Vagina (tissue), 2 donors: Measurements from ENCODE around the gene C1QTNF1. TPM values are rescaled to one million over a fixed set of nuclear protein-coding genes. Genes with fewer than 3 reads are reported as not detected.

Source experiments
- DNase-seq, 2 donors: peaks; one replicate each; pipeline ENCODE4 v3.0.0-alpha.2; 2017; ENCODE audit errors: extremely low spot score in 2 of 2
- H3K27ac ChIP-seq: fragments of 200-600 bp; sonication (generic); one replicate; pipeline ENCODE4 v1.5.1; 2019
- H3K27me3 ChIP-seq: fragments of 200-600 bp; sonication (generic); one replicate; pipeline ENCODE4 v1.5.1; 2019
- H3K36me3 ChIP-seq, 2 donors: fragments of 200-600 bp; sonication (generic); one replicate each; pipeline ENCODE4 v1.5.1; 2017 to 2019
- H3K4me1 ChIP-seq: fragments of 200-600 bp; sonication (generic); one replicate; pipeline ENCODE4 v1.5.1; 2019
- H3K4me3 ChIP-seq, 2 donors: fragments of 200-600 bp; sonication (generic); 1 replicate in 1 of 2; 2 replicates in 1 of 2; pipeline ENCODE4 v1.5.1; 2016 to 2019
- H3K9me3 ChIP-seq: fragments of 200-600 bp; sonication (generic); one replicate; pipeline ENCODE4 v1.5.1; 2019
- CTCF ChIP-seq, 3 experiments: fragments of 450-650 bp in 2 of 3; fragments of 200-600 bp in 1 of 3; sonication (generic) in 1 of 3; IDR thresholded peaks; one replicate each; pipeline ENCODE4 v1.5.1; 2017 to 2019; ENCODE audit warnings: antibody characterized with exemption in 3 of 3, mild to moderate bottlenecking in 2 of 3, moderate library complexity in 2 of 3
- POLR2A ChIP-seq, 2 donors: fragments of 450-650 bp; IDR thresholded peaks; one replicate each; pipeline ENCODE4 v1.6.1; 2017; ENCODE audit warnings: antibody characterized with exemption in 2 of 2, mild to moderate bottlenecking in 2 of 2, moderate library complexity in 2 of 2
- POLR2AphosphoS5 ChIP-seq, 2 donors: sonication (generic); formaldehyde crosslinking; IDR thresholded peaks; one replicate each; pipeline ENCODE4 v1.9.0; 2017; ENCODE audit warnings: antibody characterized with exemption in 2 of 2, mild to moderate bottlenecking in 2 of 2, low read depth in 1 of 2; ENCODE audit not compliant: insufficient read depth in 1 of 2
- intact Hi-C: fragments of 100-400 bp; cut with DNase I; formaldehyde crosslinking; loops from one replicate; pipeline ENCODE4 v1.15.1; 2023
- total RNA-seq: library from RNA; depleted of rRNA; stranded (reverse); fragments of >200 nt; gene quantifications from one replicate; pipeline ENCODE4 v1.2.3, GENCODE V29; 2016

Gene C1QTNF1
- total RNA-seq, 1 donor from 2014 or later = 30.7 TPM

GRCh38 chr17:79080761-79081290, 56.9 kb downstream of the C1QTNF1 start:
- no peak for TF ChIP-seq CTCF (IDR thresholded peaks at IDR 0.05)
- TF ChIP-seq POLR2A (IDR thresholded peaks at IDR 0.05) = no peak
- TF ChIP-seq POLR2AphosphoS5 (IDR thresholded peaks at IDR 0.05; ENCODE audit: insufficient read depth in 1 of 2, low read depth in 1 of 2) = no peak
- peaks cover 6% of the 10 kb centered on the region for H3K4me1 ChIP-seq
- no peak overlapping the region for H3K4me3 ChIP-seq
- intact Hi-C loops = loop anchor here (5.0 kb wide), 1 partner anchor 34 kb away; no protein-coding TSS in a partner anchor
- DNase-seq = no peak
- peaks cover 0 to 49% of the 10 kb centered on the region in 2 donors for H3K36me3 ChIP-seq
- no peak overlapping the region for H3K27ac ChIP-seq
- H3K27me3 ChIP-seq = no peaks in the 10 kb centered on the region
- H3K9me3 ChIP-seq = no peaks in the 10 kb centered on the region

GRCh38 chr17:79081571-79082276, 57.8 kb downstream of the C1QTNF1 start:
- Histone ChIP-seq H3K4me3 (no peak overlapping the region), H3K27ac (no peak overlapping the region), H3K4me1 (no peaks in the 10 kb centered on the region), H3K27me3 (no peaks in the 10 kb centered on the region), H3K9me3 (no peaks in the 10 kb centered on the region), H3K36me3 (peaks cover 0 to 58% of the 10 kb centered on the region in 2 donors)
- no peak for DNase-seq
- intact Hi-C loops = loop anchor here (5.0 kb wide), 1 partner anchor 34 kb away; no protein-coding TSS in a partner anchor
- TF ChIP-seq POLR2AphosphoS5 (IDR thresholded peaks at IDR 0.05; ENCODE audit: insufficient read depth in 1 of 2, low read depth in 1 of 2) = no peak
- TF ChIP-seq POLR2A (IDR thresholded peaks at IDR 0.05) = no peak

GRCh38 chr17:79082311-79083190, 58.6 kb downstream of the C1QTNF1 start:
- intact Hi-C loops = loop anchor here (5.0 kb wide), 1 partner anchor 35 kb away; no protein-coding TSS in a partner anchor

GRCh38 chr17:79083191-79083971, 59.4 kb downstream of the C1QTNF1 start:
- no peak for TF ChIP-seq POLR2AphosphoS5 (IDR thresholded peaks at IDR 0.05; ENCODE audit: insufficient read depth in 1 of 2, low read depth in 1 of 2)

More at GRCh38 chr17:79082311-79083190, 58.6 kb downstream of the C1QTNF1 start:
- DNase-seq = no peak
- Histone ChIP-seq H3K9me3 (no peaks in the 10 kb centered on the region), H3K4me3 (no peak overlapping the region), H3K27ac (no peak overlapping the region), H3K36me3 (peaks cover 0 to 65% of the 10 kb centered on the region in 2 donors), H3K4me1 (no peaks in the 10 kb centered on the region), H3K27me3 (no peaks in the 10 kb centered on the region)
- TF ChIP-seq POLR2AphosphoS5 (IDR thresholded peaks at IDR 0.05; ENCODE audit: insufficient read depth in 1 of 2, low read depth in 1 of 2) (no peak), CTCF (IDR thresholded peaks at IDR 0.05) (peak in 2 of 3 experiments; percentile 55)

GRCh38 chr17:79084291-79085153, 60.6 kb downstream of the C1QTNF1 start:
- no peak overlapping the region for H3K27ac ChIP-seq
- H3K9me3 ChIP-seq = no peaks in the 10 kb centered on the region
- intact Hi-C loops = loop anchor here (5.0 kb wide), 1 partner anchor 37 kb away; no protein-coding TSS in a partner anchor
- no peak for DNase-seq
- no peak for TF ChIP-seq POLR2AphosphoS5 (IDR thresholded peaks at IDR 0.05; ENCODE audit: insufficient read depth in 1 of 2, low read depth in 1 of 2)
- no peak for TF ChIP-seq CTCF (IDR thresholded peaks at IDR 0.05)
- no peak for TF ChIP-seq POLR2A (IDR thresholded peaks at IDR 0.05)
- H3K4me1 ChIP-seq = no peaks in the 10 kb centered on the region
- no peak overlapping the region for H3K4me3 ChIP-seq
- peaks cover 0 to 55% of the 10 kb centered on the region in 2 donors for H3K36me3 ChIP-seq
- no peaks in the 10 kb centered on the region for H3K27me3 ChIP-seq

More at GRCh38 chr17:79083191-79083971, 59.4 kb downstream of the C1QTNF1 start:
- intact Hi-C loops = loop anchor here (5.0 kb wide), 1 partner anchor 36 kb away; no protein-coding TSS in a partner anchor
- Histone ChIP-seq H3K4me3 (no peak overlapping the region), H3K36me3 (peaks cover 0 to 58% of the 10 kb centered on the region in 2 donors), H3K27ac (no peak overlapping the region), H3K9me3 (no peaks in the 10 kb centered on the region), H3K4me1 (no peaks in the 10 kb centered on the region), H3K27me3 (no peaks in the 10 kb centered on the region)
- DNase-seq = no peak
